Measurements from ENCODE around the gene HIVEP1.

- TF ChIP-seq CTCF (IDR thresholded peaks at IDR 0.05) (no peak), POLR2A (IDR thresholded peaks at IDR 0.05) (no peak)
Observed at GRCh38 chr6:12170351-12171092, 158.4 kb downstream of the HIVEP1 start.
